Right lobe of liver (tissue), 4 donors: ENCODE measurements around the gene MCM6.

Experiments
- POLR2A ChIP-seq: fragments of 450-650 bp; IDR thresholded peaks from one replicate; pipeline ENCODE4 v1.6.1; 2017; ENCODE audit warnings: antibody characterized with exemption, mild to moderate bottlenecking
- TF ChIP-seq, protein P1 (sequence below), 4 donors: fragments of 200-600 bp in 3 of 4; fragments of 450-650 bp in 1 of 4; IDR thresholded peaks; one replicate each; pipeline versions ENCODE4 v1.5.1 to v1.8.0; 2016 to 2022; ENCODE audit warnings: antibody characterized with exemption in 4 of 4, mild to moderate bottlenecking in 2 of 4
- donor health status: DM: no; HTN: no; CAD: no.
- donor health status: DM: no; HTN: no; CAD: no.
- donor health status: DM: no; HTN: yes; CAD: no.

DNA sequence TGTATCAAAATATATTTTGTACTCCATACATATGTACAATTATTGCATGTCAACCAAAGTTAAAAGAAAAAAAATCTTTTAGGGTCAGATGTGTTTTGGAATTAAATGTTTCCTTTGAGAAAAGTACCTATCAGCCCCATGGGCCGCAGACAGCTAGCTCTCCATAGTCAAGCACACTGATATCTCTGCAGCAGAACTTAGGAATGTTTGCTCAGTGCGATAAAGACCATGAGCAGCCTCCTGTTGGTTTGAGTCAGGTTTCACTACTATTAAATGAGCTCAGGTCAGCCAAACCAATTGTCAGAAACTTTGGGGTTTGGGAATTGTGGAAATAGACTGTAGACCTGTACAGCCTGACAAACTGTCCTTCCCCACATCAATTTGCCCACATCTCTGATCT lies 73.0 kb downstream of the MCM6 start:
- TF ChIP-seq POLR2A, result no peak
- TF ChIP-seq, protein P1, sequence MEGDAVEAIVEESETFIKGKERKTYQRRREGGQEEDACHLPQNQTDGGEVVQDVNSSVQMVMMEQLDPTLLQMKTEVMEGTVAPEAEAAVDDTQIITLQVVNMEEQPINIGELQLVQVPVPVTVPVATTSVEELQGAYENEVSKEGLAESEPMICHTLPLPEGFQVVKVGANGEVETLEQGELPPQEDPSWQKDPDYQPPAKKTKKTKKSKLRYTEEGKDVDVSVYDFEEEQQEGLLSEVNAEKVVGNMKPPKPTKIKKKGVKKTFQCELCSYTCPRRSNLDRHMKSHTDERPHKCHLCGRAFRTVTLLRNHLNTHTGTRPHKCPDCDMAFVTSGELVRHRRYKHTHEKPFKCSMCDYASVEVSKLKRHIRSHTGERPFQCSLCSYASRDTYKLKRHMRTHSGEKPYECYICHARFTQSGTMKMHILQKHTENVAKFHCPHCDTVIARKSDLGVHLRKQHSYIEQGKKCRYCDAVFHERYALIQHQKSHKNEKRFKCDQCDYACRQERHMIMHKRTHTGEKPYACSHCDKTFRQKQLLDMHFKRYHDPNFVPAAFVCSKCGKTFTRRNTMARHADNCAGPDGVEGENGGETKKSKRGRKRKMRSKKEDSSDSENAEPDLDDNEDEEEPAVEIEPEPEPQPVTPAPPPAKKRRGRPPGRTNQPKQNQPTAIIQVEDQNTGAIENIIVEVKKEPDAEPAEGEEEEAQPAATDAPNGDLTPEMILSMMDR (IDR thresholded peaks at IDR 0.05), result no peak
